ENCODE results near the gene DPH7.
"Not testable (repeated sequence)": the region's sequence is repeated elsewhere in the genome, so short reads cannot be mapped to it uniquely, and the experiment has no call there.

Gene DPH7

GRCh38 chr9:137516144-137516917 lies 62.4 kb downstream of the DPH7 start:
- DNase-seq, result no peak

- DNase-seq, result no peak
Measured at GRCh38 chr9:137515338-137515724, 63.4 kb downstream of the DPH7 start.

DNA sequence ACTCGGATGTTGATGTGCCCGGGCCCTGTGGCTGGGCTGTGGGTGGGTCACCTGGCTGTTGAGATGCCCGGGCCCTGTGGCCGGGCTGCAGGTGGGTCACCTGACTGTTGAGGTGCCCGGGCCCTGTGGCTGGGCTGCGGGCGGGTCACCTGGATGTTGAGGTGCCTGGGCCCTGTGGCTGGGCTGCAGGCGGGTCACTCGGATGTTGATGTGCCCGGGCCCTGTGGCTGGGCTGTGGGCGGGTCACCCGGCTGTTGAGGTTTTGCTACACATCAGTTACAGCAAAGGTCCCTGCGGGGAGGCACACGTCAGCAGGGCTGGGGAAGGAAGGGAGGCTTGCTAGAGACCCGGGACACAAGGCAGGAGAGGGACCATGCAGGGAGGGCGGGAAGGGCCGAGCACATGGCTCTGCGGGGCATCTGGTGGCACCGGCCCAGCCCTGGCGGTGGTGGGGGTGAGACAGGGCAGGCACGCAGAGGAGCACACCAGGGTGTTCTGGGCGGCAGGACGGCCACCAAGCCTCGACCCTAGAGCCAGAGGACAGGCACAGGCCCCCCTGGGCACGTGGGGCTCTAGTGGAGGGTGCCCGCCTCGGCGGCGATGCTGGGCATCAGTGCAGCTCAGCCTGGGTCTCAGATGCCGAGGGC lies 63.9 kb downstream of the DPH7 start:
- no peak for DNase-seq

- not testable (repeated sequence) for DNase-seq
Measured at GRCh38 chr9:137513801-137514570, 64.7 kb downstream of the DPH7 start.

- not testable (repeated sequence) for DNase-seq
Measured at GRCh38 chr9:137513136-137513535, 65.6 kb downstream of the DPH7 start.

GRCh38 chr9:137511758-137512463 lies 66.8 kb downstream of the DPH7 start:
- DNase-seq, result no peak

- DNase-seq, result not testable (repeated sequence)
Measured at GRCh38 chr9:137511126-137511525, 67.6 kb downstream of the DPH7 start.

DNA sequence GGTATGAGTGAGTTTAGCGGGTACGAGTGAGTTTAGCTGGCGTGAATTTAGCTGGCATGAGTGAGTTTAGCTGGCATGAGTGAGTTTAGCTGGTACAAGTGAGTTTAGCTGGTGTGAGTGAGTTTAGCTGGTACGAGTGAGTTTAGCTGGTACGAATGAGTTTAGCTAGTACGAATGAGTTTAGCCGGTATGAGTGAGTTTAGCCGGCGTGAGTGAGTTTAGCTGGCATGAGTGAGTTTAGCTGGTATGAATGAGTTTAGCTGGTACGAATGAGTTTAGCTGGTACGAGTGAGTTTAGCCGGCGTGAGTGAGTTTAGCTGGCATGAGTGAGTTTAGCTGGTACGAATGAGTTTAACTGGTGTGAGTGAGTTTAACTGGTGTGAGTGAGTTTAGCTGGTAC lies 69.5 kb downstream of the DPH7 start:
- DNase-seq, result no peak

DNA sequence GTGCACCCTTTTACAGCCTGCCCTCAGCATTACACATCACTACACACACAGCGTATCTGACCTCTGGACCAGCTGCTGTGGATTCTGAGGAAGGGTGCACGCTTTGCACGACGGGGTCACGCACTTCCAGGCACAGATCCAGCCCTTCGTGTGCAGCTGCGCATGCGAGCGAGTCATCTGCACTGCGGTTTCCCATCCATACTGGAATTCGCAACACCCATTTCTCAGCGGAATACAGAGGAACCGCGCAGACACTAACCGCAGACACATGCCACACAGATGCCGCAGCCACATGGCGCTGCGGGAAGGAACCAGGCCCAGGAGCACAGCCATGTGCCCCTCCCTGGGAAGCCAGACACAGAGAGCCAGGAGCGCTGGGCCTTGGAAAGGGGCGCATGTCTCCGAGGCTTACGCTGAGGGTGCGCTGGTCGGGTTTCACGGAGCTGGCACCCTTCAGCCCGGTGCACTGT lies 72.0 kb downstream of the DPH7 start:
- no peak for DNase-seq

DNA sequence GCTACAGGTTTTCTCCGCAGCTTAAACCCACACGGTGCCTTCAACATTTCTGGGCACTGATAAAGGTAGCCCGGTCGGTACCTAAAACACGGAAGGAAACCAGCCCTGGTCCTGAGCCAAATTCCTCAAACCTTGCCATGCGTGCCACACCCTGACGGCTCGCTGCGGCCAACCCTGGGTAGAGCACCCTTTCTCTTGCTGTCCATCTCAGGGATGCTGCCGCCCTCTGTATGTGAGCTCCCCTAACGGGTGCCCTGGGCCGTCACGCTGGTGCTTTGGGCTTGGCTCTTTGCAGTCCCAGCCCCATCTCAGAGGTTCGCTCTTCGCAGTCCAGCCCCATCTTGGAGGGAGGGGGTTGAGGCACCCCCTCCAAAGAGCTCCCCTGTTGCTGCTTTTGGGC lies 72.5 kb downstream of the DPH7 start:
- DNase-seq, result no peak

GRCh38 chr9:137505421-137506140 lies 73.1 kb downstream of the DPH7 start:
- no peak for DNase-seq

All from right forelimb (tissue), 1 donor.